Omental fat pad (tissue), 4 donors: ENCODE data around the gene DTX4. TPM values are rescaled to one million over a fixed set of nuclear protein-coding genes. Genes with fewer than 3 reads are reported as not detected.

Source experiments
- ATAC-seq: fragments of 150-250 bp; one replicate; pipeline ENCODE4 v1.9.1; 2016; ENCODE audit warnings: mild to moderate bottlenecking, moderate library complexity; ENCODE audit not compliant: low FRiP score
- DNase-seq: peaks from one replicate; pipeline ENCODE4 v3.0.0-alpha.2; 2019; ENCODE audit warnings: low spot score
- CTCF ChIP-seq, 3 donors: fragments of 450-650 bp; IDR thresholded peaks; one replicate each; pipeline ENCODE4 v1.5.1; 2016 to 2017; ENCODE audit warnings: antibody characterized with exemption in 3 of 3, mild to moderate bottlenecking in 3 of 3, moderate library complexity in 2 of 3
- small RNA-seq: library from RNA; depleted of rRNA; stranded (forward); fragments of <200 nt; gene quantifications from one replicate; pipeline ENCODE3, GENCODE V24; 2016
- total RNA-seq, 4 donors: library from RNA; depleted of rRNA; stranded (reverse); fragments of >200 nt; gene quantifications; one replicate each; pipeline ENCODE4 v1.1.0, GENCODE V29; 2016

Gene DTX4
- total RNA-seq, 4 donors from 2014 or later = 12.0 to 75.6 (median 24.2) TPM

GRCh38 chr11:59254286-59254685 lies 82.4 kb downstream of the DTX4 start:
- no peak for TF ChIP-seq CTCF (IDR thresholded peaks at IDR 0.05)
- DNase-seq (no peak), ATAC-seq (no peak)

- DNase-seq (no peak), ATAC-seq (no peak)
- no peak for TF ChIP-seq CTCF (IDR thresholded peaks at IDR 0.05)
Observed at GRCh38 chr11:59255281-59255680, 83.3 kb downstream of the DTX4 start.

Small RNAs within 50 kb of the gene (small RNA-seq; reads per million reads assigned to genes)
- gene RN7SL42P = not detected

Other genes with a start within 250 kb of the DTX4 start
- under 1 TPM in 1 of 4 donors, not detected in 3; 0.69 TPM for gene GLYATL1, start 232.6 kb upstream of the DTX4 start, total RNA-seq
- gene GLYATL1B, start 85.8 kb upstream of the DTX4 start, total RNA-seq = not detected
- gene FAM111B, start 64.9 kb upstream of the DTX4 start, total RNA-seq = 1 to 10 TPM in 2 of 4 donors, under 1 TPM in 1, not detected in 1; 0.19 to 2.4 (median 1.9) TPM
- 10 to 100 TPM; 18.2 to 60.1 (median 31.7) TPM for gene FAM111A, start 29.3 kb upstream of the DTX4 start, total RNA-seq
- 10 to 100 TPM; 41.7 to 51.1 (median 47.5) TPM for gene MPEG1, start 40.8 kb downstream of the DTX4 start, total RNA-seq
- gene OR5AN1, start 186.8 kb downstream of the DTX4 start, total RNA-seq = not detected